H9 (cell line): ENCODE results near the gene OXA1L. TPM values are rescaled to one million over a fixed set of nuclear protein-coding genes. Genes with fewer than 3 reads are reported as not detected.

ENCODE experiments used
- DNase-seq: peaks from one replicate; pipeline ENCODE4 v3.0.0-alpha.2; 2017
- H2AFZ ChIP-seq: one replicate; pipeline ENCODE4 v1.6.1; 2013; ENCODE audit warnings: mild to moderate bottlenecking, low read length, control low read depth, moderate library complexity
- H2AK5ac ChIP-seq: 2 replicates; pipeline ENCODE4 v1.6.1; 2013; ENCODE audit warnings: low read length, control low read depth, mixed read lengths; ENCODE audit not compliant: insufficient read length
- H2BK120ac ChIP-seq: one replicate; pipeline ENCODE4 v1.6.1; 2013; ENCODE audit warnings: low read depth, mild to moderate bottlenecking, low read length, control low read depth, inconsistent platforms; ENCODE audit not compliant: poor library complexity, severe bottlenecking
- H2BK12ac ChIP-seq: 2 replicates; pipeline ENCODE4 v1.6.1; 2013; ENCODE audit warnings: low read length, control low read depth, mixed read lengths, low read depth; ENCODE audit not compliant: insufficient read length
- H2BK15ac ChIP-seq: 2 replicates; pipeline ENCODE4 v1.6.1; 2013; ENCODE audit warnings: low read depth, low read length, control low read depth
- H2BK20ac ChIP-seq: one replicate; pipeline ENCODE4 v1.6.1; 2013; ENCODE audit warnings: low read depth, mild to moderate bottlenecking, low read length, control low read depth, inconsistent platforms; ENCODE audit not compliant: poor library complexity, severe bottlenecking
- H2BK5ac ChIP-seq: 2 replicates; pipeline ENCODE4 v1.6.1; 2013; ENCODE audit warnings: low read length, control low read depth, mixed read lengths; ENCODE audit not compliant: insufficient read length
- H3K14ac ChIP-seq: 2 replicates; pipeline ENCODE4 v1.6.1; 2013; ENCODE audit warnings: low read length, control low read depth; ENCODE audit not compliant: insufficient read depth
- H3K18ac ChIP-seq: 2 replicates; pipeline ENCODE4 v1.6.1; 2013; ENCODE audit warnings: low read depth, mild to moderate bottlenecking, mixed read lengths, low read length, control low read depth; ENCODE audit not compliant: insufficient read length
- H3K23ac ChIP-seq: 2 replicates; pipeline ENCODE4 v1.6.1; 2013; ENCODE audit warnings: low read length, control low read depth, mixed read lengths, low read depth; ENCODE audit not compliant: insufficient read length
- H3K23me2 ChIP-seq: 2 replicates; pipeline ENCODE4 v1.6.1; 2013; ENCODE audit warnings: low read depth, mild to moderate bottlenecking, mixed read lengths, low read length, control low read depth; ENCODE audit not compliant: insufficient read length, poor library complexity, severe bottlenecking
- H3K27ac ChIP-seq: 2 replicates; pipeline ENCODE4 v1.5.1; 2013; ENCODE audit warnings: low read length, control low read depth, mixed read lengths, low read depth; ENCODE audit not compliant: insufficient read length
- H3K27me3 ChIP-seq: 2 replicates; pipeline ENCODE4 v1.6.1; 2013; ENCODE audit warnings: low read length, control low read depth, inconsistent platforms; ENCODE audit not compliant: insufficient read depth
- H3K4ac ChIP-seq: 2 replicates; pipeline ENCODE4 v1.6.1; 2013; ENCODE audit warnings: low read depth, mild to moderate bottlenecking, control low read depth, inconsistent platforms, low read length, moderate library complexity
- H3K4me1 ChIP-seq: 2 replicates; pipeline ENCODE4 v1.6.1; 2013; ENCODE audit warnings: low read length, control low read depth, inconsistent platforms; ENCODE audit not compliant: insufficient read depth
- H3K4me2 ChIP-seq: 2 replicates; pipeline ENCODE4 v1.6.1; 2013; ENCODE audit warnings: low read length, control low read depth, mixed read lengths; ENCODE audit not compliant: insufficient read length, insufficient read depth
- H3K56ac ChIP-seq: 2 replicates; pipeline ENCODE4 v1.6.1; 2013; ENCODE audit warnings: low read depth, mild to moderate bottlenecking, mixed read lengths, low read length, control low read depth; ENCODE audit not compliant: insufficient read length
- H3K79me1 ChIP-seq: 2 replicates; pipeline ENCODE4 v1.6.1; 2013; ENCODE audit warnings: low read depth, mild to moderate bottlenecking, moderate library complexity, low read length, control low read depth, inconsistent platforms; ENCODE audit not compliant: insufficient read depth, poor library complexity, severe bottlenecking
- H3K79me2 ChIP-seq: 2 replicates; pipeline ENCODE4 v1.6.1; 2013; ENCODE audit warnings: low read length, control low read depth, inconsistent platforms; ENCODE audit not compliant: insufficient read depth
- H3K9ac ChIP-seq: 2 replicates; pipeline ENCODE4 v1.6.1; 2013; ENCODE audit warnings: low read length, control low read depth, mixed read lengths; ENCODE audit not compliant: insufficient read length; ENCODE audit errors: extremely low read depth
- H3K9me3 ChIP-seq: one replicate; pipeline ENCODE4 v1.6.1; 2013; ENCODE audit warnings: low read depth, low read length, inconsistent platforms; ENCODE audit not compliant: control insufficient read depth
- H3T11ph ChIP-seq: one replicate; pipeline ENCODE4 v1.6.1; 2013; ENCODE audit warnings: mild to moderate bottlenecking, low read length, control low read depth, inconsistent platforms
- H4K20me1 ChIP-seq: one replicate; pipeline ENCODE4 v1.6.1; 2013; ENCODE audit not compliant: control insufficient read depth, insufficient read length, insufficient read depth
- H4K5ac ChIP-seq: 2 replicates; pipeline ENCODE4 v1.6.1; 2013; ENCODE audit warnings: low read depth, mild to moderate bottlenecking, mixed read lengths, low read length, control low read depth; ENCODE audit not compliant: insufficient read length
- H4K8ac ChIP-seq: replicated peaks from 2 replicates; pipeline ENCODE4 v1.6.1; 2013; ENCODE audit warnings: low read length, control low read depth, mixed read lengths, low read depth; ENCODE audit not compliant: insufficient read length
- H4K91ac ChIP-seq: 2 replicates; pipeline ENCODE4 v1.6.1; 2013; ENCODE audit warnings: low read depth, mild to moderate bottlenecking, moderate library complexity, mixed read lengths, low read length, control low read depth; ENCODE audit not compliant: insufficient read length
- H3K27ac Mint-ChIP-seq, 3 experiments: 2 replicates in 2 of 3; 3 replicates in 1 of 3; pipeline ENCODE4 v1.8.0; 2020 to 2021; ENCODE audit warnings: mixed read lengths in 3 of 3, mild to moderate bottlenecking in 1 of 3, moderate library complexity in 1 of 3
- H3K27me3 Mint-ChIP-seq: 2 replicates; pipeline ENCODE4 v1.8.0; 2021; ENCODE audit warnings: low read depth, mild to moderate bottlenecking, moderate library complexity, mixed read lengths
- H3K36me3 Mint-ChIP-seq, 3 experiments: 2 replicates in 2 of 3; 3 replicates in 1 of 3; pipeline ENCODE4 v1.8.0; 2020 to 2021; ENCODE audit warnings: low read depth in 3 of 3, mixed read lengths in 3 of 3; ENCODE audit not compliant: insufficient read depth in 1 of 3
- H3K4me1 Mint-ChIP-seq, 2 experiments: 2 replicates each; pipeline ENCODE4 v1.8.0; 2020; ENCODE audit warnings: mixed read lengths in 2 of 2
- H3K4me3 Mint-ChIP-seq, 2 experiments: 2 replicates in 1 of 2; 3 replicates in 1 of 2; pipeline ENCODE4 v1.8.0; 2020 to 2021; ENCODE audit warnings: mild to moderate bottlenecking in 2 of 2, mixed read lengths in 2 of 2, moderate library complexity in 1 of 2
- H3K9me3 Mint-ChIP-seq, 2 experiments: 2 replicates in 1 of 2; 3 replicates in 1 of 2; pipeline ENCODE4 v1.8.0; 2020; ENCODE audit warnings: mild to moderate bottlenecking in 2 of 2, mixed read lengths in 2 of 2, moderate library complexity in 1 of 2
- WGBS: extraction: QIAGEN DNeasy Blood & Tissue Kit; methylation state at CpG from one replicate; pipeline ENCODE4 v1.1.7; 2013; ENCODE audit warnings: missing lambda C conversion rate, low lambda C conversion rate, mixed read lengths; ENCODE audit not compliant: insufficient read length; ENCODE audit errors: extremely low coverage; 5-methylcytosine and 5-hydroxymethylcytosine counted together
- total RNA-seq: library from RNA; stranded (reverse); gene quantifications from 2 replicates; pipeline ENCODE4 v1.2.1, GENCODE V29; 2021
- TF ChIP-seq, protein P1 (sequence below): fragments of 200-600 bp; sonication (generic); conservative IDR thresholded peaks from 3 replicates; pipeline ENCODE4 v1.8.0; 2021; ENCODE audit warnings: antibody characterized with exemption, mild to moderate bottlenecking

Gene OXA1L
- total RNA-seq, 1 experiment from 2014 or later: 128 TPM

DNA sequence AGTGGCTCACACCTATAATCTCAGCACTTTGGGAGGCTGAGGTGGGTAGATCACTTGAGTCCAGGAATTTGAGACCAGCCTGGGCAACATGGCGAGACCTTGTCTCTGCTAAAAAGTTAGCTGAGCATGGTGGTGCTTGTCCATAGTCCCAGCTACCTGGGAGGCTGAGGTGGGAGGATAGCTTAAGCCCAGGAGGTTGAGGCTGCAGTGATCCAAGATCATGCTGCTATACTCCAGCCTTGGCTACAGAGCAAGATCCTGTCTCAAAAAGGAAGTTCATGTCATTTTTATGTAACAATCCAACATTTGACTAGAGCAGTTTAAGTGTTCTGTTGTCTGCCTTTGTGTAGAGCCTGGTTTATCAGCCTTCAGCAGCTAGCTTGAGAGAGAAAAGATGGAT, 6.2 kb downstream of the OXA1L start:
- Mint-ChIP-seq H3K36me3 (peaks cover 36 to 53% (median 42%) of the 10 kb centered on the region in 3 experiments), H3K4me3 (no peak overlapping the region), H3K27ac (no peak overlapping the region), H3K4me1 (peaks cover 4% of the 10 kb centered on the region in 2 experiments), H3K9me3 (no peaks in the 10 kb centered on the region), H3K27me3 (no peaks in the 10 kb centered on the region)
- Histone ChIP-seq H3K27me3 (no peaks in the 10 kb centered on the region), H3K56ac (no peak overlapping the region), H3K4me1 (no peaks in the 10 kb centered on the region), H2BK20ac (no peak overlapping the region), H3K79me2 (peaks cover 7% of the 10 kb centered on the region; the same call in 1 of the 2 replicates), H3K18ac (no peak overlapping the region), H3K23ac (no peak overlapping the region), H2AK5ac (no peak overlapping the region), H3K4ac (no peak overlapping the region), H2AFZ (no peak overlapping the region), H4K91ac (no peak overlapping the region), H3K4me2 (no peak overlapping the region), H3K27ac (no peak overlapping the region), H4K20me1 (no peaks in the 10 kb centered on the region), H4K8ac (no peak overlapping the region), H3K79me1 (peaks cover 3% of the 10 kb centered on the region), H3T11ph (no peak overlapping the region), H2BK15ac (no peak overlapping the region), H2BK120ac (no peak overlapping the region), H2BK12ac (no peak overlapping the region), H3K23me2 (no peaks in the 10 kb centered on the region), H3K9ac (no peak overlapping the region), H3K9me3 (no peaks in the 10 kb centered on the region), H4K5ac (no peak overlapping the region), H2BK5ac (no peak overlapping the region), H3K14ac (no peak overlapping the region)
- TF ChIP-seq, protein P1, sequence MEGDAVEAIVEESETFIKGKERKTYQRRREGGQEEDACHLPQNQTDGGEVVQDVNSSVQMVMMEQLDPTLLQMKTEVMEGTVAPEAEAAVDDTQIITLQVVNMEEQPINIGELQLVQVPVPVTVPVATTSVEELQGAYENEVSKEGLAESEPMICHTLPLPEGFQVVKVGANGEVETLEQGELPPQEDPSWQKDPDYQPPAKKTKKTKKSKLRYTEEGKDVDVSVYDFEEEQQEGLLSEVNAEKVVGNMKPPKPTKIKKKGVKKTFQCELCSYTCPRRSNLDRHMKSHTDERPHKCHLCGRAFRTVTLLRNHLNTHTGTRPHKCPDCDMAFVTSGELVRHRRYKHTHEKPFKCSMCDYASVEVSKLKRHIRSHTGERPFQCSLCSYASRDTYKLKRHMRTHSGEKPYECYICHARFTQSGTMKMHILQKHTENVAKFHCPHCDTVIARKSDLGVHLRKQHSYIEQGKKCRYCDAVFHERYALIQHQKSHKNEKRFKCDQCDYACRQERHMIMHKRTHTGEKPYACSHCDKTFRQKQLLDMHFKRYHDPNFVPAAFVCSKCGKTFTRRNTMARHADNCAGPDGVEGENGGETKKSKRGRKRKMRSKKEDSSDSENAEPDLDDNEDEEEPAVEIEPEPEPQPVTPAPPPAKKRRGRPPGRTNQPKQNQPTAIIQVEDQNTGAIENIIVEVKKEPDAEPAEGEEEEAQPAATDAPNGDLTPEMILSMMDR: no peak
- no CpG with 5 or more reads among the region's 1 CpG for WGBS
- DNase-seq: no peak
